Anterior cingulate cortex (tissue), 58 donors: Measurements from ENCODE around the gene PRRT2.
"Not testable (repeated sequence)": the region's sequence is repeated elsewhere in the genome, so short reads cannot be mapped to it uniquely, and the experiment has no call there.

Experiments used
- DNase-seq, 58 donors: peaks; one replicate each; lab custom pipeline; 2025; lab: John Stamatoyannopoulos, UW

PRRT2 gene

GRCh38 chr16:29825145-29826044 is 13.4 kb downstream of the PRRT2 start:
- DNase-seq, result peak in 33 of 58 donors; percentile 3 to 88 (median 43)

- DNase-seq, result no peak
These were observed 14.3 kb downstream of the PRRT2 start for GRCh38 chr16:29826342-29826695.

- no peak for DNase-seq
These were observed 18.8 kb downstream of the PRRT2 start for GRCh38 chr16:29830774-29831173.

- no peak for DNase-seq
These were observed 19.5 kb downstream of the PRRT2 start for GRCh38 chr16:29831490-29831889.

GRCh38 chr16:29833219-29833618 is 21.2 kb downstream of the PRRT2 start:
- DNase-seq, result not testable (repeated sequence)

GRCh38 chr16:29834079-29834478 is 22.1 kb downstream of the PRRT2 start:
- DNase-seq, result no peak

GRCh38 chr16:29835926-29836325 is 23.9 kb downstream of the PRRT2 start:
- no peak for DNase-seq

- DNase-seq, result no peak
These were observed 24.6 kb downstream of the PRRT2 start for GRCh38 chr16:29836623-29837022.

- peak in 1 of 58 donors; percentile 10 for DNase-seq
These were observed 25.8 kb downstream of the PRRT2 start for GRCh38 chr16:29837841-29838240.

GRCh38 chr16:29839822-29840221 is 27.8 kb downstream of the PRRT2 start:
- DNase-seq, result no peak

- no peak for DNase-seq
These were observed 28.2 kb downstream of the PRRT2 start for GRCh38 chr16:29840240-29840639.

GRCh38 chr16:29841631-29842030 is 29.6 kb downstream of the PRRT2 start:
- no peak for DNase-seq

- no peak for DNase-seq
These were observed 30.8 kb downstream of the PRRT2 start for GRCh38 chr16:29842732-29843346.

GRCh38 chr16:29843931-29844330 is 31.9 kb downstream of the PRRT2 start:
- DNase-seq, result no peak

- no peak for DNase-seq
These were observed 32.8 kb downstream of the PRRT2 start for GRCh38 chr16:29844575-29845331.

GRCh38 chr16:29845656-29846055 is 33.7 kb downstream of the PRRT2 start:
- DNase-seq, result no peak

- DNase-seq, result peak in 47 of 58 donors; percentile 6 to 77 (median 41)
These were observed 36.7 kb downstream of the PRRT2 start for GRCh38 chr16:29848420-29849297.

GRCh38 chr16:29849505-29849904 is 37.5 kb downstream of the PRRT2 start:
- peak in 19 of 58 donors; percentile 7 to 78 (median 27) for DNase-seq

- DNase-seq, result no peak
These were observed 39.0 kb downstream of the PRRT2 start for GRCh38 chr16:29850998-29851397.

- peak in 4 of 58 donors; percentile 4 to 34 (median 12) for DNase-seq
These were observed 40.7 kb downstream of the PRRT2 start for GRCh38 chr16:29852654-29853053.
